Spleen (tissue), 7 donors: ENCODE results near the gene SLIT3.

Experiments
- POLR2A ChIP-seq, 3 donors: fragments of 450-650 bp; IDR thresholded peaks; one replicate each; pipeline ENCODE4 v1.5.1; 2017; ENCODE audit warnings: antibody characterized with exemption in 3 of 3, mild to moderate bottlenecking in 1 of 3
- TF ChIP-seq, protein P1 (sequence below), 11 experiments: fragments of 200-600 bp in 7 of 11; fragments of 450-650 bp in 4 of 11; sonication (generic) in 4 of 11; IDR thresholded peaks in 8 of 11; conservative IDR thresholded peaks in 3 of 11; 1 replicate in 7 of 11; 2 replicates in 4 of 11; pipeline versions ENCODE4 v1.4.0 to v1.8.0; 2016 to 2021; ENCODE audit warnings: antibody characterized with exemption in 11 of 11, inconsistent platforms in 4 of 11, mild to moderate bottlenecking in 1 of 11
- donor health status: DM: no; HTN: no; CAD: no; lungs with moderate emphysema.
- donor health status: DM: no; HTN: no; CAD: no.
- donor health status: DM: no; HTN: no; CAD: no.

- TF ChIP-seq, protein P1, sequence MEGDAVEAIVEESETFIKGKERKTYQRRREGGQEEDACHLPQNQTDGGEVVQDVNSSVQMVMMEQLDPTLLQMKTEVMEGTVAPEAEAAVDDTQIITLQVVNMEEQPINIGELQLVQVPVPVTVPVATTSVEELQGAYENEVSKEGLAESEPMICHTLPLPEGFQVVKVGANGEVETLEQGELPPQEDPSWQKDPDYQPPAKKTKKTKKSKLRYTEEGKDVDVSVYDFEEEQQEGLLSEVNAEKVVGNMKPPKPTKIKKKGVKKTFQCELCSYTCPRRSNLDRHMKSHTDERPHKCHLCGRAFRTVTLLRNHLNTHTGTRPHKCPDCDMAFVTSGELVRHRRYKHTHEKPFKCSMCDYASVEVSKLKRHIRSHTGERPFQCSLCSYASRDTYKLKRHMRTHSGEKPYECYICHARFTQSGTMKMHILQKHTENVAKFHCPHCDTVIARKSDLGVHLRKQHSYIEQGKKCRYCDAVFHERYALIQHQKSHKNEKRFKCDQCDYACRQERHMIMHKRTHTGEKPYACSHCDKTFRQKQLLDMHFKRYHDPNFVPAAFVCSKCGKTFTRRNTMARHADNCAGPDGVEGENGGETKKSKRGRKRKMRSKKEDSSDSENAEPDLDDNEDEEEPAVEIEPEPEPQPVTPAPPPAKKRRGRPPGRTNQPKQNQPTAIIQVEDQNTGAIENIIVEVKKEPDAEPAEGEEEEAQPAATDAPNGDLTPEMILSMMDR (IDR thresholded peaks at IDR 0.05 in 8 of 11, conservative IDR thresholded peaks at IDR 0.05 in 3 of 11), result no peak
- TF ChIP-seq POLR2A (IDR thresholded peaks at IDR 0.05), result no peak
Observed at GRCh38 chr5:169100735-169101075, 200.2 kb downstream of the SLIT3 start.
